Measurements from ENCODE around the gene OR6N2.

OR6N2 gene

DNA sequence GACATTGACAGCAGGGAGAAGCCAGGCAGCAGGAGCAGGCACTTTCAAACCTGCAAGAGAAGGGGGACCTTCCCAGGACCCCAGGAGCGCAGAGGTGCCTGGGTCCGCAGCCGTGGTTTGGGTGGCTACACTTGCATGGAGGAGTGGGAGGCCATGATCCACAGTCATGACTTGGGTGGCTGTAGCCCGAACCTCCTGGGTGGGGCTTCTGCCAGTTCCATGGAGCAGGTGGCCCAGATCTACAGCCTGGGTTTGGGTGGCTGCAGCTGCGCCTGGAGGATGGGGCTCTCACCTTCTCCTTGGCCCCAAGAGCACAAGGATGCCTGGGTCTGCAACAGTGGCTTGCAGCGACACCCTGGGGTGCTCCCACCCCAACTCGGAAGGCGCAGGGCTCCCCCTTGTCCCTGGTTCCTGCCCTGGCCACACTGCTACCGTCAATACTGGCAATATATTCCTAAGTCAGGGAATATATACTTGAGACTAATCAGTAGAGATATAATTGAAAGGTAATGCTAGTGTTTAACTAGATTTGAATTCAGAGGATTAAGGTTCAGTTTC, 28.8 kb downstream of the OR6N2 start:
- no peak for DNase-seq

GRCh38 chr1:158735848-158736247, 45.2 kb downstream of the OR6N2 start:
- no peak for DNase-seq

GRCh38 chr1:158732524-158732923, 48.5 kb downstream of the OR6N2 start:
- no peak for DNase-seq

DNA sequence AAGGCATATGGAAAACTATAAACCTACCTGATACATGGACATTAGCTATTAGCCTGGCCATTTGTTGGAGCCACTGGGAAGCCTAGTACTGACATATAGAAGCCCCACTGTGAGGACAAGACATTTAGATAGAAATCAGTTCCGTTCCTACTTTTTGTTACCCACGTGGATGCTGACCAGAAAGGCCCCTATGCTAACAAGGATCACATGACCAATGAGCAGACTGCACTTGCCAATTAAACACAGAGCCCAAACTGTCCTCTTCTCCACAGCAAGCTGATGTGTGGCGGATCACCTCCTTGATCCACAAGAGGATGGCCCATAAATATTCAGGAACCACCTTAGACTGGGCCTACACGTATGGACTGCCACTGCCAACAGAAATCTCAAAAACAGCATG, 49.3 kb downstream of the OR6N2 start:
- no peak for DNase-seq

- no peak for DNase-seq
Measured at GRCh38 chr1:158730453-158730852, 50.6 kb downstream of the OR6N2 start.

GRCh38 chr1:158728510-158729225, 52.3 kb downstream of the OR6N2 start:
- DNase-seq, result no peak

- no peak for DNase-seq
Measured at GRCh38 chr1:158724442-158724841, 56.6 kb downstream of the OR6N2 start.
